Measurements from ENCODE around the gene CCDC17.
"Not testable (repeated sequence)": the region's sequence is repeated elsewhere in the genome, so short reads cannot be mapped to it uniquely, and the experiment has no call there.

Gene CCDC17

GRCh38 chr1:45596765-45597164 is 27.1 kb downstream of the CCDC17 start:
- H3K4me1 ChIP-seq (ENCODE audit: control extremely low read depth in 1 of 4, control insufficient read depth in 4 of 4, insufficient read depth in 4 of 4, low read length in 3 of 4); H3K27me3 ChIP-seq (replicated peaks in 2 of 5; ENCODE audit: control insufficient read depth in 4 of 5, insufficient read depth in 5 of 5, low read length in 4 of 5); H3K27ac ChIP-seq (ENCODE audit: insufficient read depth in 1 of 2, low read depth in 1 of 2, low read length in 2 of 2, poor library complexity in 1 of 2, severe bottlenecking in 2 of 2); H3K9me3 ChIP-seq (ENCODE audit: control extremely low read depth in 1 of 5, control insufficient read depth in 4 of 5, insufficient read depth in 2 of 5, low read depth in 1 of 5, low read length in 4 of 5); H3K4me3 ChIP-seq (ENCODE audit: control insufficient read depth in 1 of 7, extremely low read depth in 1 of 7, insufficient read depth in 4 of 7, low read depth in 2 of 7, low read length in 6 of 7); DNase-seq; POLR2A ChIA-PET: not testable (repeated sequence)
- CTCF ChIA-PET: interaction anchor here (1.3 kb wide), 1 partner anchor 12 kb away, joined by 3 read pairs; no protein-coding TSS in a partner anchor
- WGBS (ENCODE audit: insufficient coverage): 100% methylated on average over 6 of the region's 8 CpGs
- H3K36me3 ChIP-seq (ENCODE audit: control insufficient read depth in 4 of 4, insufficient read depth in 4 of 4, low read length in 3 of 4): peaks cover 23 to 49% (median 36%) of the 10 kb centered on the region in 4 experiments

GRCh38 chr1:45594412-45594811 is 29.4 kb downstream of the CCDC17 start:
- Histone ChIP-seq H3K27me3 (replicated peaks in 2 of 5; ENCODE audit: control insufficient read depth in 4 of 5, insufficient read depth in 5 of 5, low read length in 4 of 5) (no peaks in the 10 kb centered on the region), H3K4me1 (ENCODE audit: control extremely low read depth in 1 of 4, control insufficient read depth in 4 of 4, insufficient read depth in 4 of 4, low read length in 3 of 4) (no peaks in the 10 kb centered on the region), H3K9me3 (ENCODE audit: control extremely low read depth in 1 of 5, control insufficient read depth in 4 of 5, insufficient read depth in 2 of 5, low read depth in 1 of 5, low read length in 4 of 5) (no peaks in the 10 kb centered on the region), H3K27ac (ENCODE audit: insufficient read depth in 1 of 2, low read depth in 1 of 2, low read length in 2 of 2, poor library complexity in 1 of 2, severe bottlenecking in 2 of 2) (no peak overlapping the region), H3K36me3 (ENCODE audit: control insufficient read depth in 4 of 4, insufficient read depth in 4 of 4, low read length in 3 of 4) (peaks cover 24 to 60% (median 41%) of the 10 kb centered on the region in 4 experiments), H3K4me3 (ENCODE audit: control insufficient read depth in 1 of 7, extremely low read depth in 1 of 7, insufficient read depth in 4 of 7, low read depth in 2 of 7, low read length in 6 of 7) (no peak overlapping the region)
- DNase-seq: no peak
- ChIA-PET POLR2A (no interaction called here), CTCF (no interaction called here)
- 100% methylated on average over 2 of the region's 4 CpGs for WGBS (ENCODE audit: insufficient coverage)

GRCh38 chr1:45589861-45590260 is 34.0 kb downstream of the CCDC17 start:
- CTCF ChIA-PET: interaction anchor here (0.6 to 1.2 kb wide), 3 partner anchors 10 to 1701 kb away, joined by 3 to 4 read pairs (median 3); no protein-coding TSS in a partner anchor
- peaks cover 10 to 41% (median 21%) of the 10 kb centered on the region in 4 experiments for H3K36me3 ChIP-seq (ENCODE audit: control insufficient read depth in 4 of 4, insufficient read depth in 4 of 4, low read length in 3 of 4)
- no peaks in the 10 kb centered on the region for H3K9me3 ChIP-seq (ENCODE audit: control extremely low read depth in 1 of 5, control insufficient read depth in 4 of 5, insufficient read depth in 2 of 5, low read depth in 1 of 5, low read length in 4 of 5)
- no peak overlapping the region for H3K4me3 ChIP-seq (ENCODE audit: control insufficient read depth in 1 of 7, extremely low read depth in 1 of 7, insufficient read depth in 4 of 7, low read depth in 2 of 7, low read length in 6 of 7)
- H3K4me1 ChIP-seq (ENCODE audit: control extremely low read depth in 1 of 4, control insufficient read depth in 4 of 4, insufficient read depth in 4 of 4, low read length in 3 of 4): peaks cover 9 to 22% (median 21%) of the 10 kb centered on the region in 4 experiments
- H3K27ac ChIP-seq (ENCODE audit: insufficient read depth in 1 of 2, low read depth in 1 of 2, low read length in 2 of 2, poor library complexity in 1 of 2, severe bottlenecking in 2 of 2): no peak overlapping the region
- 100% methylated on average over 1 of the region's 1 CpG for WGBS (ENCODE audit: insufficient coverage)
- POLR2A ChIA-PET: interaction anchor here (0.6 kb wide), 2 partner anchors 37 to 891 kb away, joined by 3 to 7 read pairs; no protein-coding TSS in a partner anchor
- DNase-seq: no peak
- H3K27me3 ChIP-seq (replicated peaks in 2 of 5; ENCODE audit: control insufficient read depth in 4 of 5, insufficient read depth in 5 of 5, low read length in 4 of 5): no peaks in the 10 kb centered on the region

- no peaks in the 10 kb centered on the region for H3K27me3 ChIP-seq (replicated peaks in 2 of 5; ENCODE audit: control insufficient read depth in 4 of 5, insufficient read depth in 5 of 5, low read length in 4 of 5)
- H3K27ac ChIP-seq (ENCODE audit: insufficient read depth in 1 of 2, low read depth in 1 of 2, low read length in 2 of 2, poor library complexity in 1 of 2, severe bottlenecking in 2 of 2): peak overlapping the region in 1 of 2 experiments; percentile 96
- H3K9me3 ChIP-seq (ENCODE audit: control extremely low read depth in 1 of 5, control insufficient read depth in 4 of 5, insufficient read depth in 2 of 5, low read depth in 1 of 5, low read length in 4 of 5): no peaks in the 10 kb centered on the region
- CTCF ChIA-PET: interaction anchor here (2.9 kb wide), 1 partner anchor 13 kb away, joined by 9 read pairs; no protein-coding TSS in a partner anchor
- WGBS (ENCODE audit: insufficient coverage): 100% methylated on average over 1 of the region's 4 CpGs
- H3K36me3 ChIP-seq (ENCODE audit: control insufficient read depth in 4 of 4, insufficient read depth in 4 of 4, low read length in 3 of 4): peaks cover 0 to 23% (median 6%) of the 10 kb centered on the region in 4 experiments
- H3K4me1 ChIP-seq (ENCODE audit: control extremely low read depth in 1 of 4, control insufficient read depth in 4 of 4, insufficient read depth in 4 of 4, low read length in 3 of 4): peaks cover 11 to 42% (median 30%) of the 10 kb centered on the region in 4 experiments
- H3K4me3 ChIP-seq (ENCODE audit: control insufficient read depth in 1 of 7, extremely low read depth in 1 of 7, insufficient read depth in 4 of 7, low read depth in 2 of 7, low read length in 6 of 7): peak overlapping the region in 3 of 7 experiments; percentile 89 to 100 (median 96)
- DNase-seq: no peak
- POLR2A ChIA-PET: no interaction called here
Measured at GRCh38 chr1:45586769-45587168, 37.1 kb downstream of the CCDC17 start.

GRCh38 chr1:45585496-45586075 is 38.3 kb downstream of the CCDC17 start:
- DNase-seq: no peak
- Histone ChIP-seq H3K9me3 (ENCODE audit: control extremely low read depth in 1 of 5, control insufficient read depth in 4 of 5, insufficient read depth in 2 of 5, low read depth in 1 of 5, low read length in 4 of 5) (no peaks in the 10 kb centered on the region), H3K27ac (ENCODE audit: insufficient read depth in 1 of 2, low read depth in 1 of 2, low read length in 2 of 2, poor library complexity in 1 of 2, severe bottlenecking in 2 of 2) (peak overlapping the region; percentile 86 to 96), H3K4me3 (ENCODE audit: control insufficient read depth in 1 of 7, extremely low read depth in 1 of 7, insufficient read depth in 4 of 7, low read depth in 2 of 7, low read length in 6 of 7) (peak overlapping the region in 6 of 7 experiments; percentile 87 to 100 (median 98)), H3K4me1 (ENCODE audit: control extremely low read depth in 1 of 4, control insufficient read depth in 4 of 4, insufficient read depth in 4 of 4, low read length in 3 of 4) (peaks cover 11 to 43% (median 30%) of the 10 kb centered on the region in 4 experiments), H3K27me3 (replicated peaks in 2 of 5; ENCODE audit: control insufficient read depth in 4 of 5, insufficient read depth in 5 of 5, low read length in 4 of 5) (no peaks in the 10 kb centered on the region), H3K36me3 (ENCODE audit: control insufficient read depth in 4 of 4, insufficient read depth in 4 of 4, low read length in 3 of 4) (peaks cover 0 to 13% (median 0%) of the 10 kb centered on the region in 4 experiments)
- ChIA-PET CTCF (interaction anchor here (2.9 kb wide), 1 partner anchor 15 kb away, joined by 9 read pairs; no protein-coding TSS in a partner anchor), POLR2A (interaction anchor here (0.6 to 1.7 kb wide), 3 partner anchors 8 to 864 kb away, joined by 3 to 5 read pairs (median 3); partner anchors contain the start of gene AKR1A1)
- WGBS (ENCODE audit: insufficient coverage): 92% methylated on average over 2 of the region's 7 CpGs

GRCh38 chr1:45585110-45585426 is 38.8 kb downstream of the CCDC17 start:
- CTCF ChIA-PET: interaction anchor here (1.4 to 2.9 kb wide), 2 partner anchors 15 to 79 kb away, joined by 4 to 9 read pairs; no protein-coding TSS in a partner anchor
- WGBS (ENCODE audit: insufficient coverage): 0% methylated on average over 3 of the region's 5 CpGs
- Histone ChIP-seq H3K9me3 (ENCODE audit: control extremely low read depth in 1 of 5, control insufficient read depth in 4 of 5, insufficient read depth in 2 of 5, low read depth in 1 of 5, low read length in 4 of 5) (no peaks in the 10 kb centered on the region), H3K36me3 (ENCODE audit: control insufficient read depth in 4 of 4, insufficient read depth in 4 of 4, low read length in 3 of 4) (peaks cover 0 to 13% (median 0%) of the 10 kb centered on the region in 4 experiments), H3K27me3 (replicated peaks in 2 of 5; ENCODE audit: control insufficient read depth in 4 of 5, insufficient read depth in 5 of 5, low read length in 4 of 5) (no peaks in the 10 kb centered on the region), H3K27ac (ENCODE audit: insufficient read depth in 1 of 2, low read depth in 1 of 2, low read length in 2 of 2, poor library complexity in 1 of 2, severe bottlenecking in 2 of 2) (peak overlapping the region; percentile 86 to 96), H3K4me3 (ENCODE audit: control insufficient read depth in 1 of 7, extremely low read depth in 1 of 7, insufficient read depth in 4 of 7, low read depth in 2 of 7, low read length in 6 of 7) (peak overlapping the region; percentile 69 to 100 (median 96)), H3K4me1 (ENCODE audit: control extremely low read depth in 1 of 4, control insufficient read depth in 4 of 4, insufficient read depth in 4 of 4, low read length in 3 of 4) (peaks cover 11 to 43% (median 30%) of the 10 kb centered on the region in 4 experiments)
- no peak for DNase-seq
- POLR2A ChIA-PET: interaction anchor here (0.6 to 1.7 kb wide), 4 partner anchors 8 to 864 kb away, joined by 3 to 5 read pairs (median 3); partner anchors contain the start of gene AKR1A1
